ENCODE data around the gene PCDHGA3.
A peak's percentile ranks its signal among the peaks of the same experiment; 100 is the strongest.
"Not testable (repeated sequence)": the region's sequence is repeated elsewhere in the genome, so short reads cannot be mapped to it uniquely, and the experiment has no call there.

Gene PCDHGA3

GRCh38 chr5:141343242-141343952 lies at the start of gene PCDHGA3:
Gene PCDHGA3 (plus strand): TSS chr5:141343829. CDS start chr5:141344034, 205 bp downstream.
- peaks cover 64% of the 10 kb centered on the region for H3K27me3 ChIP-seq (ENCODE audit: insufficient read depth, low read length)
- H3K27ac ChIP-seq (ENCODE audit: low read depth, low read length), result no peak within 1 kb of the TSS
- no peaks in the 10 kb centered on the region for H3K4me1 ChIP-seq (ENCODE audit: control insufficient read depth, insufficient read depth, low read length, unreplicated experiment)
- H2AFZ ChIP-seq (ENCODE audit: low read length, unreplicated experiment), result no peak within 1 kb of the TSS
- no peaks in the 10 kb centered on the region for H3K36me3 ChIP-seq (ENCODE audit: insufficient read depth, low read length)
- peak within 1 kb of the TSS; percentile 41; the same call in 1 of the 2 replicates for H3K4me3 ChIP-seq (ENCODE audit: low read depth, low read length)
- no peaks in the 10 kb centered on the region for H3K79me2 ChIP-seq (ENCODE audit: control insufficient read depth, insufficient read depth, low read length, unreplicated experiment)

- Histone ChIP-seq H3K27ac (ENCODE audit: low read depth, low read length) (no peak overlapping the region), H3K79me2 (ENCODE audit: control insufficient read depth, insufficient read depth, low read length, unreplicated experiment) (no peaks in the 10 kb centered on the region), H3K4me1 (ENCODE audit: control insufficient read depth, insufficient read depth, low read length, unreplicated experiment) (no peaks in the 10 kb centered on the region), H3K4me3 (ENCODE audit: low read depth, low read length) (no peak overlapping the region), H3K27me3 (ENCODE audit: insufficient read depth, low read length) (no peaks in the 10 kb centered on the region), H3K36me3 (ENCODE audit: insufficient read depth, low read length) (no peaks in the 10 kb centered on the region), H2AFZ (ENCODE audit: low read length, unreplicated experiment) (no peak overlapping the region)
Observed at GRCh38 chr5:141298376-141298775, 45.3 kb upstream of the PCDHGA3 start.

GRCh38 chr5:141303756-141304155 lies 39.9 kb upstream of the PCDHGA3 start, which contains the start of gene SLC25A2:
Gene SLC25A2 (minus strand): TSS chr5:141304049. CDS start chr5:141303865, 184 bp downstream.
- H3K4me1 ChIP-seq (ENCODE audit: control insufficient read depth, insufficient read depth, low read length, unreplicated experiment), result no peaks in the 10 kb centered on the region
- H2AFZ ChIP-seq (ENCODE audit: low read length, unreplicated experiment), result no peak within 1 kb of the TSS
- H3K36me3 ChIP-seq (ENCODE audit: insufficient read depth, low read length), result peaks cover 3% of the 10 kb centered on the region; the same call in 1 of the 2 replicates
- H3K4me3 ChIP-seq (ENCODE audit: low read depth, low read length), result no peak within 1 kb of the TSS
- no peaks in the 10 kb centered on the region for H3K79me2 ChIP-seq (ENCODE audit: control insufficient read depth, insufficient read depth, low read length, unreplicated experiment)
- no peaks in the 10 kb centered on the region for H3K27me3 ChIP-seq (ENCODE audit: insufficient read depth, low read length)
- H3K27ac ChIP-seq (ENCODE audit: low read depth, low read length), result no peak within 1 kb of the TSS

GRCh38 chr5:141306630-141307029 lies 37.0 kb upstream of the PCDHGA3 start:
- Histone ChIP-seq H3K27ac (ENCODE audit: low read depth, low read length) (no peak overlapping the region), H2AFZ (ENCODE audit: low read length, unreplicated experiment) (no peak overlapping the region), H3K27me3 (ENCODE audit: insufficient read depth, low read length) (no peaks in the 10 kb centered on the region), H3K79me2 (ENCODE audit: control insufficient read depth, insufficient read depth, low read length, unreplicated experiment) (peaks cover 9% of the 10 kb centered on the region), H3K36me3 (ENCODE audit: insufficient read depth, low read length) (peaks cover 3% of the 10 kb centered on the region; the same call in 1 of the 2 replicates), H3K4me1 (ENCODE audit: control insufficient read depth, insufficient read depth, low read length, unreplicated experiment) (peaks cover 6% of the 10 kb centered on the region), H3K4me3 (ENCODE audit: low read depth, low read length) (no peak overlapping the region)

- Histone ChIP-seq H3K36me3 (ENCODE audit: insufficient read depth, low read length) (peaks cover 41% of the 10 kb centered on the region), H3K27me3 (ENCODE audit: insufficient read depth, low read length) (no peaks in the 10 kb centered on the region), H3K4me3 (ENCODE audit: low read depth, low read length) (no peak overlapping the region), H3K4me1 (ENCODE audit: control insufficient read depth, insufficient read depth, low read length, unreplicated experiment) (peaks cover 6% of the 10 kb centered on the region), H3K27ac (ENCODE audit: low read depth, low read length) (no peak overlapping the region), H3K79me2 (ENCODE audit: control insufficient read depth, insufficient read depth, low read length, unreplicated experiment) (peaks cover 55% of the 10 kb centered on the region), H2AFZ (ENCODE audit: low read length, unreplicated experiment) (no peak overlapping the region)
Observed at GRCh38 chr5:141313711-141314110, 29.9 kb upstream of the PCDHGA3 start.

GRCh38 chr5:141316963-141317362 lies 26.7 kb upstream of the PCDHGA3 start:
- Histone ChIP-seq H3K79me2 (ENCODE audit: control insufficient read depth, insufficient read depth, low read length, unreplicated experiment) (peaks cover 58% of the 10 kb centered on the region), H3K36me3 (ENCODE audit: insufficient read depth, low read length) (peaks cover 53% of the 10 kb centered on the region)
- H2AFZ ChIP-seq (ENCODE audit: low read length, unreplicated experiment); H3K4me1 ChIP-seq (ENCODE audit: control insufficient read depth, insufficient read depth, low read length, unreplicated experiment); H3K4me3 ChIP-seq (ENCODE audit: low read depth, low read length); H3K27ac ChIP-seq (ENCODE audit: low read depth, low read length); H3K27me3 ChIP-seq (ENCODE audit: insufficient read depth, low read length): not testable (repeated sequence)

GRCh38 chr5:141319202-141319601 lies 24.4 kb upstream of the PCDHGA3 start:
- Histone ChIP-seq H3K27ac (ENCODE audit: low read depth, low read length) (no peak overlapping the region), H3K4me3 (ENCODE audit: low read depth, low read length) (peak overlapping the region; percentile 89), H3K27me3 (ENCODE audit: insufficient read depth, low read length) (no peaks in the 10 kb centered on the region), H3K4me1 (ENCODE audit: control insufficient read depth, insufficient read depth, low read length, unreplicated experiment) (no peaks in the 10 kb centered on the region), H2AFZ (ENCODE audit: low read length, unreplicated experiment) (no peak overlapping the region), H3K36me3 (ENCODE audit: insufficient read depth, low read length) (peaks cover 43% of the 10 kb centered on the region), H3K79me2 (ENCODE audit: control insufficient read depth, insufficient read depth, low read length, unreplicated experiment) (peaks cover 45% of the 10 kb centered on the region)

- Histone ChIP-seq H3K4me3 (ENCODE audit: low read depth, low read length) (peak overlapping the region; percentile 89), H3K36me3 (ENCODE audit: insufficient read depth, low read length) (peaks cover 42% of the 10 kb centered on the region), H3K79me2 (ENCODE audit: control insufficient read depth, insufficient read depth, low read length, unreplicated experiment) (peaks cover 44% of the 10 kb centered on the region), H3K27ac (ENCODE audit: low read depth, low read length) (peak overlapping the region; percentile 94; the same call in 1 of the 2 replicates), H2AFZ (ENCODE audit: low read length, unreplicated experiment) (no peak overlapping the region), H3K27me3 (ENCODE audit: insufficient read depth, low read length) (no peaks in the 10 kb centered on the region), H3K4me1 (ENCODE audit: control insufficient read depth, insufficient read depth, low read length, unreplicated experiment) (no peaks in the 10 kb centered on the region)
Observed at GRCh38 chr5:141319699-141320098, 23.9 kb upstream of the PCDHGA3 start.

GRCh38 chr5:141320225-141321169 lies 23.1 kb upstream of the PCDHGA3 start, which contains the start of gene TAF7:
Gene TAF7 (minus strand): TSS chr5:141320784. CDS start chr5:141320044, 740 bp downstream.
- H3K27me3 ChIP-seq (ENCODE audit: insufficient read depth, low read length), result no peaks in the 10 kb centered on the region
- peaks cover 39% of the 10 kb centered on the region for H3K36me3 ChIP-seq (ENCODE audit: insufficient read depth, low read length)
- H3K4me1 ChIP-seq (ENCODE audit: control insufficient read depth, insufficient read depth, low read length, unreplicated experiment), result no peaks in the 10 kb centered on the region
- peaks cover 37% of the 10 kb centered on the region for H3K79me2 ChIP-seq (ENCODE audit: control insufficient read depth, insufficient read depth, low read length, unreplicated experiment)
- peak within 1 kb of the TSS; percentile 94 for H3K27ac ChIP-seq (ENCODE audit: low read depth, low read length)
- peak within 1 kb of the TSS; percentile 89 for H3K4me3 ChIP-seq (ENCODE audit: low read depth, low read length)
- peak within 1 kb of the TSS; percentile 79 for H2AFZ ChIP-seq (ENCODE audit: low read length, unreplicated experiment)

GRCh38 chr5:141322261-141322660 lies 21.4 kb upstream of the PCDHGA3 start:
- no peak overlapping the region for H3K27ac ChIP-seq (ENCODE audit: low read depth, low read length)
- no peak overlapping the region for H3K4me3 ChIP-seq (ENCODE audit: low read depth, low read length)
- H3K36me3 ChIP-seq (ENCODE audit: insufficient read depth, low read length), result peaks cover 24% of the 10 kb centered on the region
- H2AFZ ChIP-seq (ENCODE audit: low read length, unreplicated experiment), result no peak overlapping the region
- H3K79me2 ChIP-seq (ENCODE audit: control insufficient read depth, insufficient read depth, low read length, unreplicated experiment), result peaks cover 25% of the 10 kb centered on the region
- no peaks in the 10 kb centered on the region for H3K4me1 ChIP-seq (ENCODE audit: control insufficient read depth, insufficient read depth, low read length, unreplicated experiment)
- H3K27me3 ChIP-seq (ENCODE audit: insufficient read depth, low read length), result 0 out of 2 replicates have a peak, but pooled peaks cover under 1% of the 10 kb centered on the region

Measured in ACC112 (cell line).